ENCODE results near the gene CLDN16.

Gene CLDN16, protein sequence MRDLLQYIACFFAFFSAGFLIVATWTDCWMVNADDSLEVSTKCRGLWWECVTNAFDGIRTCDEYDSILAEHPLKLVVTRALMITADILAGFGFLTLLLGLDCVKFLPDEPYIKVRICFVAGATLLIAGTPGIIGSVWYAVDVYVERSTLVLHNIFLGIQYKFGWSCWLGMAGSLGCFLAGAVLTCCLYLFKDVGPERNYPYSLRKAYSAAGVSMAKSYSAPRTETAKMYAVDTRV

DNA sequence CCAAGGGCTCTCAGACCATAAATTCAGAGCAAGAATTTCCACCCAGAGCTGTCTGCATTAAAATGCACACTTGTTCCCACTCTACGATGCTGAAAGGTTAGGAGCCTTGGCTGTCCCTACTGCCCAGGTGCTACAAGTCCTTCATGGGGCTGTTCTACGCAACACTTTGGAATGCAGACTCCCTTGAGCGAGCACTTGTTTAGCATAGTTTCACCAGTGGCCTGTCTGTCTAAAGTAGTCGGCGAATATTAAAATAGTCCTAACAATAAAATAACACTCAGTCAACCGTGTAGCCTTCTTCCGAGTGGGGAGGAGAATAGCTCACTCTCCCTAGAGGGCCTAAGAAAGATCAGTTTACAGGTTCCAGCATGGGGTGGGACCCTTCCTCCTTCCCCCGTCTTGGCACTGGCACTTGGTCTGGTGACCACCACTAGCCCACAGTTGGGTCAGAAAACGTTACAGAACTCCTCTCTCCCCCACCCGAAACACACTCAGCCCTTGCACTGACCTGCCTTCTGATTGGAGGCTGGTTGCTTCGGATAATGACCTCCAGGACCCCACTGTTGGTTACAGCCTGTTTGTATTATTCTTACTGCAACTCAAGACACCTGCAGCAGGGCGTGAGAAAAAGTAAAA lies at the start of gene CLDN16:
Gene CLDN16 (plus strand): TSS at position 586 of the 636 bp plus-strand sequence. CDS start 167 bp downstream, outside the sequence.
- DNase-seq (ENCODE audit: low read depth, low spot score), result no peak

DNA sequence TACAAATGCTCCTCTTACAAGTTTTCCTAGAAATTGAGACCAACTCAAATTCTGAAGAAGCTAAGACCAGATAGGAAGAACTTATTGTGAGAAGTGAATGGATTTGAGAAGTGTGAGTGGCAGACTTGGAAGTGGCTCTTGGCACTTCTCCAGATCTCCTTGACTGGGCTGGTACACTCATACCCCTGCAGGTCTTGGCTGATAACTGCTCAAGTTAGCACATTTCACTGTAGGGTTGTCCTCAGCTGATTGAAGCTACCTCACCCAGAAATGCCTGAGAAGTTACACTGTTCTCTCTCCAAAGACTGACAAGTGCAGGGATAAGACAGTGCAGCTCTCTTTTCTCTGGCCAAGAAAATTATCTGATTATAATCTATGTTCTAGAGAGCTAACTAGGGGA lies 49.2 kb upstream of the CLDN16 start:
- no peak for DNase-seq (ENCODE audit: low read depth, low spot score)

DNA sequence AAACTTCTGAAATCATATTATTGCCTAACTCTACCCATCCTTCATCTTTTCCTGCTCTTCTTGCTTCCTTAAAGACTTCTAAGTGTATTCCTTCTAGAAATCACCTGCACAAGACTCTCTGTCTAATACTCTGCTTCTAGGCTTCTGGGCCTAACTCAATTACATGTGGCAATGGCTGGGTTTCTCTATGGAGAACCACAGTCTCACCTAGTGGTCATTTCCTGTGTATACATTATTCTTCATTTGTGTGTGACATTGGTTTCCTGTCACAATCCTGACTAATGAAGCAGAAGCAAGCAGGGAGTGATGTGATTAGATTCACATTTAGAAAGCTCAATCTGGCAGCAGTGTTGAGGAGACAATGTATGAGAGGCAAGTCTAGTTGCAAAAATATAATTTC lies 48.8 kb upstream of the CLDN16 start:
- DNase-seq (ENCODE audit: low read depth, low spot score), result no peak

DNA sequence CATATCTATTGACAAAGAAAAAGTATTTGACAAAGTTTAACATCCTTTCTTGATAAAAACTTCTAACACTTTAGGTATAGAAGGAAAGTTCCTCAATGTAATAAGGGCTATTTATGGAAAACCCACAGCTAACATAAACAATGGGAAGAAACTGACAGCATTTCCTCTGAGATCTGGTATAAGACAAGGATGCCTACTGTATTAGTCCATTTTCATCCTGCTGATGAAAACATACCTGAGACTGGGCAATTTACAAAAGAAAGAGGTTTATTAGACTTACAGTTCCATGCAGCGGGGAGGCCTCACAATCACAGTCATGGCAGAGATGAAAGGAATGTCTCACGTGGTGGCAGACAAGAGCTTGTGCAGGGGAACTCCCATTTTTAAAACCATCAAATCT lies 47.9 kb upstream of the CLDN16 start:
- DNase-seq (ENCODE audit: low read depth, low spot score), result no peak

DNA sequence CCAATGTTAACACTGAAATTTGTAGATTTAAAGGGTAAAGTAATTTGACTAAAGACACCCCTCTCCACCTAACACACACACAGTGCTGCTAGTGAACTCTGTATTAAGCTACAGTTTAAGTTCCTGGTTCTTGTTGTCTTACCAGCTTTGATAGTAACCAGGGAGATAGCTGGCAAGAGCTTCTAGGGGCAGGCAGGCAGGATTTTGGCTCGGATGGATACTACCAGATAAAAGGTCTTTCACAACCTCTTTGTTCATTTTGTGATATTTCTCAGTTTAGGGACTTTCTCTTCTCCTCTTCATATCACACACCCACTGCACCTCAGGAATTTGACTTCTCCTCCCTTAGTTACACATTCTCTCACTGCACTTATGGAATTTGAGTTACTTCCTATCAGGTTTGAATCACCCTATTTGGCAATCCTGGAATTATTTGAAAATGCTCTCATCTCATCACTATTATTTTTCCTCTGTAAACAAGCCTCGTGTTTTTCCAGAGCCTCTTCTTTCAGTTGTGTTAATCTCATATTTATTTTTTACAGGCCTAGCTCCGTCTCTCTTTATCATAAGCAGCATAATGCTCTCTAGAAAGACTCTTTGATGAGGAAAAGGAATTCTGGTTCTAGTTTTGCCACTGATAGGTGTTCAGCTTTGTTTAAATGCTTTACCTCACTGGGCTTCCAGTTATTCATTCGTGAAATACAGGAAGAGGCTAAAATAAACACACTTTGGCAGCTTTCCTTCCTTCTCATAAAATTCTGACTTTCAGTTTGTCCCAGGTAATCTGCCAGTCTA lies 42.7 kb upstream of the CLDN16 start:
- no peak for DNase-seq (ENCODE audit: low read depth, low spot score)

DNA sequence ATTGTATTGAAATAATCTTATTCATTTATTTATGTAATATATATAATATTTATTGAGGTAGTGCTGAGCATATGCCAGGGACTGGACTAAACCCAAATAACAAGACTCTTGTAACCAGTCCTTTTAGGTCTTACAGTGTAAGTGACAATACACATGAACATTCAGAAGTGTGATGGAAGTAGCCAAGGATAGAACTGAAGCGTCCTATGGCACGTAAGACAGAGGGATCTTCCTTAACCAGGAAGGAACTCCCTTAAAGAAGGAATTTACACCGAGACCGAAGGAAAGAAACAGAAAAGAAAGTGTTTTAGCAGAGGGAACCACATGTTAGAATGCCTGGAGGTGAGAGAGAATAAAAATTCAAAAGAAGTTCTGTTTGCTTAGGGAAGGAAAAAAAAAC lies 42.1 kb upstream of the CLDN16 start:
- DNase-seq (ENCODE audit: low read depth, low spot score), result no peak

DNA sequence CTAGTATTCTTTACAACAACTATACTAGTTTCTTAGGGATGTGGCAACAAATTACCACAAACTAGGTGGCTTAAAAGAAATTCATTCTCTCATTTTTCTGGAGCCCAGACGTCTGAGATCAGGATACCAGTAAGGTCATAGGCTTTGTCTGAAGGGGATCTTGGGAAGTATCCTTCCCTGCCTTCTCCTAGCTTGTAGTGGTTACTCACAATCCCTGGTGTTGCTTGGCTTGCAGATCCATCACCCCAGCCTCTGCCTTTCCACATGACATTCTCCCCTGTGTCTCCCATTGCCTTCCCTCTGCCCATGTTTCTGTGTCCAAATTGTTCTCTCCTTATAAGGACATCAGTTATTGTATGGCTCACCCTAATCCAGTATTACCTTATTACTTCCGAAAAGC lies 41.4 kb upstream of the CLDN16 start:
- no peak for DNase-seq (ENCODE audit: low read depth, low spot score)

DNA sequence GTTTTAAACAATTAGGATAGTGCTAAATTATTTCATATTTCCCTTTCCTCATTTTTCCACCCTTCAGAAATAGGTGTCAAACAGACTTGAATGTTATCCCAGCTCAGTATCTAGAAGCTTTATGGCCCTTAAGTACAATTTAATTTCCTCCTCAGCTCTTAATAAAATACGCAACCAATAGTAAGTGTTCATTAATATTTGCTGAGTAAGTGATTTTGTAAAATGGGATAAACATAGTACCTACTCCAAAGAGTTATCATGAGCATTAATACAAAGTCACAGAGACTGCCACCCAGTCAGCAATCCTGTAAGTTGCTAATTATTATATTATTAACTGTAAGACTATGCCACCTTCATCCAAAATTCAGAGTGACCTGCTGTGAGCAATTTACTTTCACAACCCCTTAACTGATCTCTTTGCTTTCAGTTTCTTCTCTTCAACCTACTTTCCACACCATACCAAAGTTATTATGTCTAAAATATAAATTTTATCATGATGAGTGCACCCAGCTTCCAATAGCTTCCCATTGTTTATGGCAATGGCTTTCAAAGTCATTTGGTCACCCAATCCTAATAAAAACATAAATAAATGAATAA lies 35.0 kb upstream of the CLDN16 start:
- DNase-seq (ENCODE audit: low read depth, low spot score), result no peak

DNA sequence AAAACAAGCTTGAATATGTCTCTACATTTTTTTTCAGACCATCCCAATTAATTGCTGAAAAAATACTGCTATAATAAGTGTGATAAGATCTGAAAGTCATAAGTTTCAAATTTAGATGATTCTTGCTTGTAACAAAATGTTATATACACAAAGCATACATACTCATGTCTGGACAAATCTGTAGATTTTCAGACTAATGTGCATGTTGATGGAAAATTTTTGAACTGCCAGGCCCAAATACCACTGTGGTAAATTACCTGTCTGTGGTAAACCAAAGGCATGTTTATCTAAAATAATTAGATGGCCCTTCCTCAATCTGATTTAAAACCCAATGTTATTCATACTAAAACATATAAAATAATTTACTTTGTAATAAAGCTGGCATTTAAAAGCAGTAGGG lies 31.7 kb upstream of the CLDN16 start:
- DNase-seq (ENCODE audit: low read depth, low spot score), result no peak

DNA sequence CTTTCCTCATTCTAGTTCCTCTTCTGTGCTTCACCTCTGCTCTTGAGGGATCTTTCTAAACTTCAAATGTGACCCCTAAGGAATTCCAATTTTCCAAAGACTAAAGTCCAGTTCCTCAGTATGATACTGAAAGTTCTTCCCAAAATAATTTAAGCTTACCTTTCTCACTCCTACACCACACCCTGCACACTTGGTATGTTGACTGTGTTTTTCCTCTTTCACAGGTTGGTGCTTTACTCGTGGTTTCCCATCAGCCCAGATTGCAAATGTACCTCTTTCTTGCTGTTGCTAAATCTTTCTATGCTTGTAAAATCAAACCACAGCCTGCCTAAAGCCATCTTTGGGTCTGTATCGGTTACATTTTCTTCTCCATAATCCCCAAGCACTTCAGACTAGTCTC lies 30.5 kb upstream of the CLDN16 start:
- DNase-seq (ENCODE audit: low read depth, low spot score), result no peak

DNA sequence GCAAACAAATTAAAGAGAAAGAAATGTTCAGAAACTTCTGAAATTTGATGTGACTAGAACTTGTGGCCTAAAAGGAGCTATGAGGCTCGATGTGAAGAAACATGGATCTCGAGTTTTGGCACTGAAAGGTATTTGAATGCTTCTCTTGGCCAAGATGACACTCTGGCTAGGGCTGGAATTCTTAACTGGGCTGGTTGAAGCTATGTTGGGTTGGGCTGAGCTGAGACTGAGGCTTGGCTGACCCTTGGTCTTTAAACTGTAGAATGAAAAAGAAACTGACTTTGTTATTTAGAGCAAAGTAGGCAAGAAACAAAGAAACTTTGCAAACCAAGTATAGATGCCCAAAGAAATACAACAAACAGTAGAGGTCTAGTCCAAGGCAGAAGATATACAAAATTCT lies 28.1 kb upstream of the CLDN16 start:
- no peak for DNase-seq (ENCODE audit: low read depth, low spot score)

DNA sequence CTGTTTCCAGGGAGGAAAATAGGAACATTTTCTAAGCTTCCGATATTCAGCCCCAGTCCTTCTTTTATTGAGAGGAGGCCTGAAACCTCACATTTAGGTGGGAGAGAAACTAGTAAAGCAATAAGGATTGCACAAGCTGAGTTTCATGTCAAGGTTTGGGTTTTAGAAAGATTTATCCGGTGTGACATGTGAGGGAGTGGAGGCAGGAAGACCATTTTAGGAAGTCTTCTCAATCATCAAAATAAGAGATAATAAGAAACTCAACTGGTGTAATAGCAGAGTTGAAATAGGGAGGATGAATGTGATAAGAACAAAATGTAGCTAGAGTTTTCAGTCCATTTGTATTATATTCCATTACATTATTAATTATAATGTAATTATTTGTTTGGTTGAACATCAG lies 27.7 kb upstream of the CLDN16 start:
- no peak for DNase-seq (ENCODE audit: low read depth, low spot score)

DNA sequence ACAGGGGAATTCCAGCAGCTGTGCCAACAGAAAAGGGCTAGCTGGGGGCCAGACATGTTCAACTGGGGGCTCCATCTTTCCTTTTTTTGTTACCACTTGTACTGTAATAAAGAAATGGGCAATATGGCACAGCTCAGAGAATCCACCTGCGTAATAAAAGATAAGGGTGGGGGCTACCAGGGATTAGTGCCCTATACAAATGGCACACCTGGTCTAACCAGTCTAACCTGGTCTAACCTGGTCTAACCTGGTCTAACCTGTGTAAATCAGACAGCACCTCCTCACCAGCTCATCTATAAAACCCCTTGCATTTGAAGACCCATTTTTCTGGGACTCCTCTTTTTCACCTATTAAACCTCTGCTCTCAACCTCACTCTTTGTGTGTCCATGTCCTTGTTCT lies 26.2 kb upstream of the CLDN16 start:
- DNase-seq (ENCODE audit: low read depth, low spot score), result no peak

DNA sequence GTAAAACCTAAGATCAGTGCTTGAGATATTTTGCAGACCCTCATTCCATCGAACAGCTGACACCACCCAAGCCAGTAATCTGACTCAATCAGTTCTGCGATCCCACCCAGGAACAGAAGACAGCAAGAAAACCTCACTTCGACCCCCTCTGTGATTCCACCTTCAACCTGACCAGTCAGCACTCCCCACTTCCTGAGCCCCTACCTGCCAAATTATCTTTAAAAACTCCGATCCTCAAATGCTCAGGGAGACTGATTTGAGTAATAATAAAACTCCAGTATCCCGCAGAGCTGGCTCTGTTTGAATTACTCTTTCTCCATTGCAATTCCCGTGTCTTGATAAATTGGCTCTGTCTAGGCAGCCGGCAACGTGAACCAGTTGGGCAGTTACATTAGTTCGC lies 25.7 kb upstream of the CLDN16 start:
- peak; percentile 35 for DNase-seq (ENCODE audit: low read depth, low spot score)

DNA sequence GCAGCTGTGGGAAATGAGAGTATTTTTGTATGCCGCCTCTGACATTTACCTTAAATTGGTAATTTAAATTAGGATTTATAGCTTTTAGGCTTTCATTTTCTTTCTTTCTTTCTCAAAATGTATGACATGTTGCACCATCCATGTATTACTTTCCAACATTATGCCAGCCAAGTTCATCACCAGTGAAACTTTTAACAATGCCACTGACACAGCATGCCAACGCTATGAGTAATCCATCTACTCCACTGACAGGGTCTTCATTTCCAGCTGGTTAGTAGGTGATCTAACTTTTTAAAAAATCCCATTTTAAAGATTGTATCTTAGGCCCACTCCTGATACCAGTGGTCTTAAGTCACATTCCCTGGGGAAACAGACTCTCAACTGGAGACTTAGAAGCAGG lies 21.8 kb upstream of the CLDN16 start:
- no peak for DNase-seq (ENCODE audit: low read depth, low spot score)

DNA sequence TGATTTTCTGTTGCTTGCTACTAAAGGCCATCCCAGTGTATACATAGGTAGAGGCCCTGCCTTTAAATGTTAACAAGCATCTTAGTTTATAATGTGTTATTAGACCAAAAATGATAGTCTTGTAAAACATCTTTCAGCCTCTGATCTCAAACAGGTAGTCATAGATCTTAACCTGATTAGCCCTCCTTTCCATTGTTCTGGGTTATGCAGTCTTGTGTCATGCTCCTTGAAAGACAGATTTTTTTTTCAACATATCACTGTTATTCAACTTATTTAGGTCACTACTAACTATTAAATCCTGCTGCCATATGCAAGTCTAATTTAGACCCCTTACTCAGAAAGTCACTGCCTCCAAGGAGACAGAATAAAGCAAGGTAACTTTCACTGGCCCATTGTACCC lies 19.1 kb upstream of the CLDN16 start:
- DNase-seq (ENCODE audit: low read depth, low spot score), result no peak

DNA sequence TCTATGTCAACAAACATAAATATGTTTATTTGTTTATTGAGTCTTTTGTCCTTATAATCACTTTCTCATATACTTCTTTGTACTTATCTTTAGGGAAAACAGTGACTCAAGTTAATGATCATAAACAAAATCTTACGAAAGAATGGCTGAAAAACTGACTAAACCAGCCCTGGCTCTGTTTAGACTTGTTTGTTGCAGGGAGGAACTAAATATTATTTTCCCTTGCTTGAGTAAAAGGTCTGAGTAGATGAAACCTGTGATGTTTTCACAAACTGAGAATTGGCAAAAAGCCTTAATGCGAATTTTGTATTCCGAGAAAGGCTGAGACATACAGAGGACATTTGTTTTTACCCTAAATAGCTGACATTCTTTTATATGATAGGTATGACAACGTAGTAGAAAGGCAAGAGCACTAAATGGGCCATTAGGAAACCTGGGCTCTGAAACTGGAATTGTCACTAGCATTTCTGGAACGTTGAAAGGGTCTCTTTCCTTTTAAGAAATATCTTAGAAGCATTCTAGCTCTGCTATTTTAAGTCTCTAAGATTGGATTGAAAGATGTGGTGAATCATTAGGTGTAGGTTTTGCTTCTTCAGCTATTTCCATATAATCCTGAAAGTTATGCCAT lies 18.2 kb upstream of the CLDN16 start:
- no peak for DNase-seq (ENCODE audit: low read depth, low spot score)

DNA sequence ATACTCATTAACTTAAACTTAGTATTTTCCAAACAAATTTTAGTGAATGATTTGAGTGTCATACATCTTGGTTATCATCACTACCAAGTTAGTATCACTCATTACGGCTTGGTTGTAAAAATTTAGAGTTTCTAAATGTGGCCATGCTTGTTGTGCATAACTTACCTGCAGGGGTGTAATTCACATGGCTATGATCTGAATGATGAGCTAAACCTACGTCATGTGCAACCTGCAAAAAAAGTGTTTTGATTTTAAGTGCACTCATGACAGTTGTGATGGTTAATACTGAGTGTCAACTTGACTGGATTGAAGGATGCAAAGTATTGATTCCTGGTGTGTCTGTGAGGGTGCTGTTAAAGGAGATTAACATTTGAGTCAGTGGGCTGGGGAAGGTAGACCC lies 17.6 kb upstream of the CLDN16 start:
- no peak for DNase-seq (ENCODE audit: low read depth, low spot score)

DNA sequence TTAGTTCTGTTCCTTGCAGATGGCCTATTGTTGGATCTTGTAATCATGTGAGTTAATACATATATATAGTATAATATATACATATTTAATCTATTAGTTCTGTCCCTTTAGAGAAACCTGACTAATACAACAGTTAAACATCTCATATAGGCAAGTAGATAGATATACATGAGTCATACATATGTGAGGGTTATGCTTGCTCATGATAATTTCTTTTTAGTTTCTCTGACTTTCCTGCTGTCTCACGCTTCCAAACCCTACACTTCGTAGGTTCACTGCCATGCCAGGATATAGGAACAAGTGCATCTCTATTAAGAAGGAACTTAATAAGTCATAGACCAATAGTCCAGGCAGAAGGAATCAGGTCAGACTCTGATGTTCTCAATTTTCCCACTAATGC lies 16.8 kb upstream of the CLDN16 start:
- no peak for DNase-seq (ENCODE audit: low read depth, low spot score)

DNA sequence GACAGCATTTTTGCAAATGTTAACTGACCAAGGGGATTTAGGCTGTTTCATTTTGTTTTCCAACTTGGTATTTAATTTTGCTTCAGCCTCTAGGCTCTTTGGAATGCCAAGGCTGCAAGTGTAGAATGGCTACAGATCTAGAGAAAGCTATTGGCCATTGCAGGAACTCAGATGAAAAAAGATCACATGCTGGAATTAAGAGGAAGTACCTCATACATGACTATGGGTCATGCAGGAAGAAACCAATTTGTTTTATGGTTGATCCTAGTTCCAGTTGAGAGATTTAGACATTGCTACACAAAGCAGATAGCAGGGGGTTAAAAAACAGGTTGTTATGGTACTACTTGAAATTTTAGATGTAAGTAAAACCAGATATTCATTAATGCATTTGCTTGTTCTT lies 12.7 kb upstream of the CLDN16 start:
- no peak for DNase-seq (ENCODE audit: low read depth, low spot score)

DNA sequence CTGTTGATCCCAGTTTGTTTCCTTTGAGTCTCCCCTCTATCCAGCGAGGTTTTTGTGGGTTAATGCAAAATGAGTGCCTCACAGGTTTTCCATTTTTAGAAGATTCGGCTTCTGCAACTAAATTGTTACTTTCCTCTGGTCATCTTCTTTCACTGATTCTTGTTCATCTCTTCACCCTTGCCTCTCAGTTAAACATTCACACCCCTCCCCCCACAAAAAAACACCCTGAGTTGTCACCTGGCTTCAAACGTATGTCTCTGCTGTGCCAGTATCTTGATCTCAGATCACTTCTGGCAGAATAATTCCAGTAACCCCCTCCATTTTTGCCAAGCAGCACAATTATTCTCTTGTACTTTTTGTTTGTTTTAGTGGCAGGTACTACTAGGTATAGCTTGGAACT lies 12.3 kb upstream of the CLDN16 start:
- DNase-seq (ENCODE audit: low read depth, low spot score), result no peak

DNA sequence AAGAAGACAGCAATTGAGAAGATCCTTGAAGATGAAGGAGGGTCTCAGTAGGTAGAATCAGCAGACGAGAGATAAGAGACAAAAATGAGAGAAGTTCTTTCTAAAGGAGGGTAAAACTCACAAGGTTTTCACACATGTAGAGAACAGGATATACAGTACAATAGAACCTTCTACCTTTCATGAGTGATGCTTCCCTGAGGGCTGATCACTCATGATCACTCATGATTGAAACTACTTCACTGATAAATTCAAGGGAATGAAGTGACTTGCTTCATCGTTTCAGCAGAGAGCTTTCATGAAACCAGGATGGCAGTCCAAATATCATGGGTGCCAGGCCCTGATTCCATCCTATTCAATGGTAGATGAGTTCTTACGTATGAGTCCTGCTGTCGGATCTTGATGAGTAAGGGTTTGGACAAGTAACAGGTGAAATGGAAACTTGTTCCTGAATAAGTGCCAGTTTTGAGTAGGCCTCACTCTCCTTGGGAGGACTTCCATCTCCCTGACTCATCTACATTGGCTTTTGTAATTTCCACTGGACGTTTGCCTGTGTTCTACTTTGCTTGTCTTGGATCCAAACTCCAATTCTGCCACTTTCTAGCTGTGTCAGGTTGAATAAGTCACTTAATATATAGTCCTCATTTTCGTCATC lies 9.6 kb upstream of the CLDN16 start:
- no peak for DNase-seq (ENCODE audit: low read depth, low spot score)

Measured in iPS DF 19.7 (cell line).